Measurements from ENCODE around the gene AGAP1.
A peak's percentile ranks its signal among the peaks of the same experiment; 100 is the strongest.

Gene AGAP1

DNA sequence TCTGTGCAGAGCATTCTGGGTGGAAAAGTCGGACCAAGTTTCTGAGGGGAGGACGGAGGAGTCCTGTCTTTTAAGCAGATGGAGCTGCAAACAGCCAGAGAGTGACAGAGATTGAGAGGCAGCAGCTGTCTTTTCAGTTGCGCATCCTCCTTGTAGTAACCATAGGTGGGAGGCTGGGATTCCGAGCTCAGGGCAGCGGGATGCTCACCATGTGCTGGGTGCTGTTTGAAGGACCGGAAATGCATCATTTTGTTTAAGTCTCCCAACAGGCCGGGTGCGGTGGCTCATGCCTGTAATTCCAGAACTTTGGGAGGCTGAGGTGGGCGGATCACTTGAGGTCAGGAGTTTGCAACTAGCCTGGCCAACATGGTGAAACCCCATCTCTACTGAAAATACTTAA lies 93.4 kb downstream of the AGAP1 start:
- no peak overlapping the region for H3K4me3 ChIP-seq (ENCODE audit: low read length)
- TF ChIP-seq, protein P1, sequence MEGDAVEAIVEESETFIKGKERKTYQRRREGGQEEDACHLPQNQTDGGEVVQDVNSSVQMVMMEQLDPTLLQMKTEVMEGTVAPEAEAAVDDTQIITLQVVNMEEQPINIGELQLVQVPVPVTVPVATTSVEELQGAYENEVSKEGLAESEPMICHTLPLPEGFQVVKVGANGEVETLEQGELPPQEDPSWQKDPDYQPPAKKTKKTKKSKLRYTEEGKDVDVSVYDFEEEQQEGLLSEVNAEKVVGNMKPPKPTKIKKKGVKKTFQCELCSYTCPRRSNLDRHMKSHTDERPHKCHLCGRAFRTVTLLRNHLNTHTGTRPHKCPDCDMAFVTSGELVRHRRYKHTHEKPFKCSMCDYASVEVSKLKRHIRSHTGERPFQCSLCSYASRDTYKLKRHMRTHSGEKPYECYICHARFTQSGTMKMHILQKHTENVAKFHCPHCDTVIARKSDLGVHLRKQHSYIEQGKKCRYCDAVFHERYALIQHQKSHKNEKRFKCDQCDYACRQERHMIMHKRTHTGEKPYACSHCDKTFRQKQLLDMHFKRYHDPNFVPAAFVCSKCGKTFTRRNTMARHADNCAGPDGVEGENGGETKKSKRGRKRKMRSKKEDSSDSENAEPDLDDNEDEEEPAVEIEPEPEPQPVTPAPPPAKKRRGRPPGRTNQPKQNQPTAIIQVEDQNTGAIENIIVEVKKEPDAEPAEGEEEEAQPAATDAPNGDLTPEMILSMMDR (IDR thresholded peaks at IDR 0.05; ENCODE audit: insufficient read depth, low read depth, low read length, missing control alignments), result no peak
- no peak for DNase-seq (ENCODE audit: low read depth)

GRCh38 chr2:235588750-235589149 lies 94.9 kb downstream of the AGAP1 start:
- TF ChIP-seq, protein P1 (IDR thresholded peaks at IDR 0.05; ENCODE audit: insufficient read depth, low read depth, low read length, missing control alignments), result no peak
- no peak for DNase-seq (ENCODE audit: low read depth)
- no peak overlapping the region for H3K4me3 ChIP-seq (ENCODE audit: low read length)

DNA sequence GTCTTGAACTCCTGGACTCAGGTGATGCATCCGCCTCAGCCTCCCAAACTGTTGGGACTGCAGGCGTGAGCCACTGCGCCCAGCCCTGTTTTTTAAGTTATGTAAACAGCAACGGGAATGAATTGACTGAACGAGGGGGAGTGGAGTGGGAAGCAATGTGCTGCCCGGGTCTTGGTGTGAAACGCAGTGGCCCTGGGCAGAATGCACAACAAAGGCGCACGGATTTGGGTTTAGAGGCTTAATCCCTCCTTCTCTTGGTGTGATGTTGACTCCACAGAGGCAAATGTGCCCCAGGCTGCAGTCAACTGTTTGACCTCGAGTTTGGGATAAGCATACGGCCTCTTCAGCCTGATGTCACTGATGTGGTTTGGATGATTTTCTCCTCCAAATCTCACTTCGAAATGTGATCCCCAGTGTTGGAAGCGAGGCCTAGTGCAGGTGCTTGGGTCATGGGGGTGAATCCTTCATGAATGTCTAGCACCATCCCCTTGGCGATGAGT lies 97.4 kb downstream of the AGAP1 start:
- TF ChIP-seq, protein P1 (IDR thresholded peaks at IDR 0.05; ENCODE audit: insufficient read depth, low read depth, low read length, missing control alignments), result no peak
- no peak overlapping the region for H3K4me3 ChIP-seq (ENCODE audit: low read length)
- no peak for DNase-seq (ENCODE audit: low read depth)

GRCh38 chr2:235591921-235592320 lies 98.1 kb downstream of the AGAP1 start:
- DNase-seq (ENCODE audit: low read depth), result peak; percentile 73
- TF ChIP-seq, protein P1 (IDR thresholded peaks at IDR 0.05; ENCODE audit: insufficient read depth, low read depth, low read length, missing control alignments), result no peak
- no peak overlapping the region for H3K4me3 ChIP-seq (ENCODE audit: low read length)

GRCh38 chr2:235592430-235592829 lies 98.6 kb downstream of the AGAP1 start:
- no peak for DNase-seq (ENCODE audit: low read depth)

GRCh38 chr2:235592836-235593235 lies 99.0 kb downstream of the AGAP1 start:
- TF ChIP-seq, protein P1 (IDR thresholded peaks at IDR 0.05; ENCODE audit: insufficient read depth, low read depth, low read length, missing control alignments), result no peak
- no peak overlapping the region for H3K4me3 ChIP-seq (ENCODE audit: low read length)
- DNase-seq (ENCODE audit: low read depth), result no peak

More at GRCh38 chr2:235592430-235592829, 98.6 kb downstream of the AGAP1 start:
- H3K4me3 ChIP-seq (ENCODE audit: low read length), result no peak overlapping the region
- TF ChIP-seq, protein P1 (IDR thresholded peaks at IDR 0.05; ENCODE audit: insufficient read depth, low read depth, low read length, missing control alignments), result no peak

DNA sequence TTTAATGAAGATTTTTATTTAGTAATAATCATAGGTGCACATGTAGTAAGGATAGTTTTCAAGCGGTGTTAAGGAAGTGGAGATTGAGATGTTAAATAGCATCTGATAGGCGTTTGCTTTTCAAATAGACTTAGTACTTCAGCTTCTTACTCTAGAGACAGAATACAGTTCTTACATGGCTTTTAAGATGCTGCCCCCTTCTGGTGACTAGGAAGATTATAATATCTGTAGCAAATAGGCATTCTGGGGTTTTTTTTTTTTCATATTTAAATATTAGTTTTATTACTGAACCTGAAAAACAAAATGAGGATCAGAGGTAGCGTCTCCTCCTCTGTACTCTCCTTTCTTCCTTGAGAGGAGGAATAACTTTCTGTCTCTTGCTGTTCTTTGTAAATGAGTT lies 100.2 kb downstream of the AGAP1 start:
- DNase-seq (ENCODE audit: low read depth), result peak; percentile 84
- TF ChIP-seq, protein P1 (IDR thresholded peaks at IDR 0.05; ENCODE audit: insufficient read depth, low read depth, low read length, missing control alignments), result peak; percentile 51
- H3K4me3 ChIP-seq (ENCODE audit: low read length), result no peak overlapping the region

Measured in epithelial cell of esophagus (primary cell).